ENCODE results near the gene IQCH. TPM values are rescaled to one million over a fixed set of nuclear protein-coding genes. Genes with fewer than 3 reads are reported as not detected.

Gene IQCH
- total RNA-seq, 2 donors from 2014 or later: 0.93 to 2.2 TPM

GRCh38 chr15:67548236-67548852 lies 293.8 kb downstream of the IQCH start:
- peaks cover 10% of the 10 kb centered on the region for H3K4me1 ChIP-seq
- intact Hi-C loops (cut with DNase I): loop anchor here (10.0 kb wide), 1 partner anchor 286 kb away; no protein-coding TSS in a partner anchor
- H3K27me3 ChIP-seq: no peaks in the 10 kb centered on the region
- H3K36me3 ChIP-seq: no peaks in the 10 kb centered on the region
- TF ChIP-seq CTCF (IDR thresholded peaks at IDR 0.05): no peak
- H3K27ac ChIP-seq: peak overlapping the region; percentile 43
- no peaks in the 10 kb centered on the region for H3K9me3 ChIP-seq
- peak overlapping the region in 1 of 2 donors; percentile 52 for H3K9ac ChIP-seq (ENCODE audit: low read depth in 2 of 2, low read length in 2 of 2)
- DNase-seq: no peak
- H3K4me3 ChIP-seq: no peak overlapping the region

GRCh38 chr15:67548862-67549651 lies 294.5 kb downstream of the IQCH start:
- Histone ChIP-seq H3K36me3 (no peaks in the 10 kb centered on the region), H3K27me3 (no peaks in the 10 kb centered on the region), H3K4me1 (peaks cover 10% of the 10 kb centered on the region), H3K9ac (ENCODE audit: low read depth in 2 of 2, low read length in 2 of 2) (peak overlapping the region in 1 of 2 donors; percentile 52), H3K27ac (peak overlapping the region; percentile 43), H3K9me3 (no peaks in the 10 kb centered on the region), H3K4me3 (no peak overlapping the region)
- no peak for TF ChIP-seq CTCF (IDR thresholded peaks at IDR 0.05)
- intact Hi-C loops (cut with DNase I): loop anchor here (10.0 kb wide), 1 partner anchor 286 kb away; no protein-coding TSS in a partner anchor
- DNase-seq: peak; percentile 52

GRCh38 chr15:67549736-67550135 lies 295.1 kb downstream of the IQCH start:
- no peaks in the 10 kb centered on the region for H3K27me3 ChIP-seq
- intact Hi-C loops (cut with DNase I): loop anchor here (10.0 kb wide), 1 partner anchor 285 kb away; no protein-coding TSS in a partner anchor
- DNase-seq: no peak
- TF ChIP-seq CTCF (IDR thresholded peaks at IDR 0.05): no peak
- no peaks in the 10 kb centered on the region for H3K9me3 ChIP-seq
- no peak overlapping the region for H3K9ac ChIP-seq (ENCODE audit: low read depth in 2 of 2, low read length in 2 of 2)
- H3K4me3 ChIP-seq: no peak overlapping the region
- no peak overlapping the region for H3K27ac ChIP-seq
- H3K36me3 ChIP-seq: no peaks in the 10 kb centered on the region
- peaks cover 10% of the 10 kb centered on the region for H3K4me1 ChIP-seq

GRCh38 chr15:67550522-67550921 lies 295.9 kb downstream of the IQCH start:
- H3K27ac ChIP-seq: no peak overlapping the region
- no peak overlapping the region for H3K4me3 ChIP-seq
- intact Hi-C loops (cut with DNase I): no loop called here

More at GRCh38 chr15:67550522-67550921, 295.9 kb downstream of the IQCH start:
- H3K27me3 ChIP-seq: no peaks in the 10 kb centered on the region
- no peaks in the 10 kb centered on the region for H3K36me3 ChIP-seq
- no peak for TF ChIP-seq CTCF (IDR thresholded peaks at IDR 0.05)
- DNase-seq: no peak
- no peaks in the 10 kb centered on the region for H3K9me3 ChIP-seq
- no peak overlapping the region for H3K9ac ChIP-seq (ENCODE audit: low read depth in 2 of 2, low read length in 2 of 2)
- peaks cover 10% of the 10 kb centered on the region for H3K4me1 ChIP-seq

Data from colonic mucosa (tissue), 4 donors.